Measurements from ENCODE around the gene KCNG3.
"Not testable (repeated sequence)": the region's sequence is repeated elsewhere in the genome, so short reads cannot be mapped to it uniquely, and the experiment has no call there.

The KCNG3 gene

GRCh38 chr2:42429352-42429751, 64.4 kb downstream of the KCNG3 start:
- DNase-seq (ENCODE audit: low spot score) = no peak

- DNase-seq (ENCODE audit: low spot score) = no peak
These were observed 68.1 kb downstream of the KCNG3 start for GRCh38 chr2:42425697-42426096.

DNA sequence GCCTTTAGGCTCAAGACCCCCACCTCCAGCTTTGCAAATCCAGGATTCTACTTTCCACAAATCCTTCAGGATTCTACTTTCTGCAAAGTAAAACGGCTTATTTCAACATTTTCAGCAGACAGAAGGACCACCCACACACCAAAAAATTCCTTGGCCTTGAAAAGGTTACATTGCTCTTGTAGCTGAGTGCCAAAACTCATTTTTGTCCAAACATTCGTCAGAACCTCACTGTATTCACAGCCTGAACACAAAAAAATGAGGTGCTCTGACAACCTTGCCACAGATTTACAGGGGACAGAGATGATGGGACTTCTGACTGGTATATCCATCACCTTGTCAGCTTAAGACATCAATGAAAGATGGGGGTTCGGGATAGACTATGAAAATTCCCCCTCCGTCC, 69.7 kb downstream of the KCNG3 start:
- DNase-seq (ENCODE audit: low spot score) = no peak

GRCh38 chr2:42421601-42422239, 72.1 kb downstream of the KCNG3 start:
- DNase-seq (ENCODE audit: low spot score) = no peak

DNA sequence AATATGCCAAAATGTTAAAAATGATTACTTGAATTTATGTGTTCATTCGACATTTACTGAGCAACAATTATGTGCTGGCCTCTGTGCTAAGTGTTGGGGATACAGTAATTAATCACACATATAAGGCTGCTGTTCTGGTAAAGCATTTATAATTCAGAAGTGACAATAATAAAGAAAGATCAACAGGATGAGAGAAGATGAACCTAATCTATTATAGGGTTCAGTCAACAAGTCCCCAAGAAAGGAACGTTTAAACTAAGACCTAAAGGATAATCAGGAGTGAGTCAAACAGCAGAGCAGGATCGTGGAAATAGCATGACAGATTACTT, 72.7 kb downstream of the KCNG3 start:
- DNase-seq (ENCODE audit: low spot score) = no peak

DNA sequence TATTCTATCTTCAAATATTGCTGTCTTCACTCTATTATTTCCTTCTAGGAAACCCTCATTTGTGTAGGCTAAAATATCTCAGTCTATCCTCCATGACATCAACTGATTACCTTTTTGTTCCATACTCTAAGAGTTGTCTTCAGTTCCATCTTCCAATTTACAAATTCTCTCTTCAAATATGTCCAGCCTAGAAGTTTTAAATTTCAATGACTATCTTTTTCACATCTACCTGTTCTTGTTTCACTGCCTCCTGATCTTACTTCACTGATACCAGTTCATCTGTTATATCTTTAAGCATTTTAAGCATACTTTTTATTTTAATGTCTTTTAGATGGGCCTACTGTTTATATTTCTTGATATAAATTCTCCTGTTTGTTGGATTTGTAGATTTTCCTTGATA, 79.1 kb downstream of the KCNG3 start:
- DNase-seq (ENCODE audit: low spot score) = no peak

DNA sequence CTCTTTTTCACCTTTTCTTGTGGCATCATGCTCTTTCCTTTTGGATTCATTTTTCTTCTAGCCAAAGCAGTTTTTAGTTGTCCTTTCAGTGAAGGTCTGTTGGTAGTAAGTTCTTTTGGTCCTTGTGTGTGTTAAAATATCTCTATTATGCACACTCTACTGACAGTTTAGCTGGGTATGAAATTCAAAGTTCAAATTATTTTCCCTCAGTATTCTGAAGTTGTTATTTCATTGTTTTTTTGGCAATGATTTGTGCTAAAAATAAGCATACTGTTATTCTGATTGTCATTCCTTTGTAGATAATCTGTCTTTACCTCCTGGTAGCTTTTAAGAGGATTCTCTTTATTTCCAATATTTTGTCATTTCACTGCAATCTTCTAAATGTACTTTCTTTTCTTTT, 79.6 kb downstream of the KCNG3 start:
- no peak for DNase-seq (ENCODE audit: low spot score)

DNA sequence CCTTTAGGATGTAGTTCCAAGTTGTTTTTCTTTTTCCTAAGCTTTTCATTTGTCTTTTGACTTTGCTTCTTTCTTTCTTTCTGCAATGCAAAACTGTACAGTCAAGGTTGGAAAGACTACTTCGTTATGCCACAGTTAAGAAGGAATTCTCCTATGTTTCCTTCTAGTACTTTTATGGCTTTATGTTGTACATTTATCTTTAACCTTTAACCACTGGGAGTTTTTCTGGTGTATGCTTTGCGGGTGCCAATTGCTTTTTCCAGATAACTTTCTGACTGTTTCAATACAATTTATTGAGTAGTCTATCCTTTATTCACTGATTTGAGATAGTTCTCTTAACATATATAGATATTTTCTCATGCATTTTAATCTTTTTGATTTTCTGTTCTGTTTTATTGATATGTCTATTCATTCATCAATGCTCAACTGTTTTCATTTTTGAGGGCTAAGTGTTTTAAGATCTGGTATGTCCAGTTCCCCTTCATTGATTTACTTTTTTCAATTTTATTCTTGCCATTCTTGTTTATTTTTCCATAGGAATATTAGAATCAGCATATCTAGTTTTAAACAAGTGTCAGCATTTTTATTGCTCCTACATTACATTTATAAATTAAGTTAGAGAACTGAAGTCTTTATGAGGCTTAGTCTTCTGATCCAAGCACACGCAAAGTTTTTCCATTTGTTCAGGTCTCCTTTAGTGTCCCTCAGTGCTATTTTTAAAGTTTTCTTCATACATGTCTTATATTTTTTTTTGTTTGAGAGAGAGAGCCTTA, 82.9 kb downstream of the KCNG3 start:
- no peak for DNase-seq (ENCODE audit: low spot score)

GRCh38 chr2:42408009-42408408, 85.8 kb downstream of the KCNG3 start:
- no peak for DNase-seq (ENCODE audit: low spot score)

DNA sequence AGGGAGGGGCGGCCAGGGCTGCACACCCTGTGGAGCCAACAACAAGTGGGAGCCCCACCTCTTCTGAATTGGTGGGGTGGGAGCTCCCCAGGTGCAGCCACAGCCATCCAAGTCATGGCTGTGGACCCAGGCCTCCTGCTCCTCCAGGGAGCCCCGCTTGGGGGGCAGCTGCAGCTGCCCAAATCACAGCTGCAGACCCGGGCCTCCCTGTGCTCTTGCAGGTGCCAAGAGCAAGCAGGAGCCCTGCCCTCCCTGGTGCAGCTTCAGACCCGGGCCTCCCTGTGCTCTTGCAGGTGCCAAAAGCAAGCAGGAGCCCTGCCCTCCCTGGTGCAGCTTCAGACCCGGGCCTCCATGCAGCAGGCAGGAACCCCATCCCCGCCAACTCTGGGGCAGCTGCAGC, 86.3 kb downstream of the KCNG3 start:
- no peak for DNase-seq (ENCODE audit: low spot score)

DNA sequence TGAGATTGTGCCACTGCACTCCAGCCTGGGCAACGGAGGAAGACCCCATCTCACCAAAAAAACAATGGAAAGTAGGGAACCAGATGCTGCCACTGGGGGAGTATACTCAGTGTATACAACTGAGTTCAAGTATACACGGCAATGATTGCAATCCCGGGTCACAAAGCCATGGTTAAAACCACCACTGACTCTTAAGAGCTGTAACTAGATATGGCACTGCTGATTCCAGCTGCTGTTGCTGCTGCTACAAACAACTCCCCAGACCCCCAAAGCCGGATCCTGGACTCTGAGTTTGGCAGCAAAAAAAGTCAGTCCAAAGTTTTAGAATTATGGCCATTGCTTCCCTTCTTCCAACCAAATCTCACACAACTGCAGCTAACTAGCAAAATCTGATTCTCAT, 89.1 kb downstream of the KCNG3 start:
- DNase-seq (ENCODE audit: low spot score) = no peak

DNA sequence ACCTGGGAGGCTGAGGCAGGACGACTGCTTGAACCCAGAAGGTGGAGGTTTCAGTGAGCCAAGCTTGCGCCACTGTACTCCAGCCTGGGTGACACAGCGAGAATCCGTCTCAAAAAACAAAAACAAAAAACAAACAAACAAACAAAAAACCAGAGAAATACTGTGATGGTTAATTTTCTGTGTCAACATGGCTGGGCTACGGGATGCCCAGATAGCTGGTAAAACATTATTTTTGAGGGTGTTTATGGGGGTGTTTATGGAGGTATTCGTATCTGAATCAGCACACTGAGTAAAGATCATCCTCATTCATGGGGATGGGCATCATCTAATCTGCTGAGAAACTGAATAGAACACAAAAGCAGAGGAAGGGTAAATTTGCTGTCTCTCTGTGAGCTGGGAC, 92.0 kb downstream of the KCNG3 start:
- DNase-seq (ENCODE audit: low spot score) = no peak

DNA sequence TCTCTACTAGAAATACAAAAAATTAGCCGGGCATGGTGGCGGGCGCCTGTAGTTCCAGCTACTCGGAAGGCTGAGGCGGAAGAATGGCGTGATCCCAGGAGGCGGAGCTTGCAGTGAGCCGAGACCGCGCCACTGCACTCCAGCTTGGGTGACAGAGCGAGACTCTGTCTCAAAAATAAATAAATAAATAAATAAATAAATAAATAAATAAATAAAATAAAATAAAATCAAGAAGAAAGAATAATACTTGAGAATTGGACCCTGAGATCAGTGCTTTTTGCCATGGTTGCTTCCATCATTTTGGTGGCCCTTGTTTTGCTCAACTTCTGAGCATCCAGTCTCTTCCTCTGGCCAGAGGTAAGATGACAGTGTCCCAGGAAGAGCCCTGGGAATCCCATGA, 95.7 kb downstream of the KCNG3 start:
- DNase-seq (ENCODE audit: low spot score) = not testable (repeated sequence)

DNA sequence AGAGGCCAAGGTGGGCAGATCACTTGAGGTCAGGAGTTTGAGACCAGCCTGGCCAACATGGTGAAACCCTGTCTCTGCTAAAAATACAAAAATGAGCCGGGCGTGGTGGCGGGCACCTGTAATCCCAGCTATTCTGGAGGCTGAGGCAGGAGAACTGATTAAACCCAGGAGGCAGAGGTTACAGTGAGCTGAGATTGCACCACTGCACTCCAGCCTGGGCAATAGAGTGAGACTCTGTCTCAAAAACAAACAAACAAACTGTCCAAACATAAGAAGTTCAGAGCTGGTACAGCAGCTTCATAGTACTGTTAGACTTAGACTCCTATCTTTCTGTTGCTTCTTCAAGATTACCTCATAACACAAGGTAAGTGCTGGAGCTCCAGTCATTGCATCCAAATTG, 100.5 kb downstream of the KCNG3 start:
- DNase-seq (ENCODE audit: low spot score) = not testable (repeated sequence)

- no peak for DNase-seq (ENCODE audit: low spot score)
These were observed 101.6 kb downstream of the KCNG3 start for GRCh38 chr2:42392191-42392590.
